WI38 (cell line): ENCODE results near the gene GLIS2.

Experiments
- H3K4me3 ChIP-seq: 2 replicates; pipeline ENCODE4 v1.5.1; 2011; ENCODE audit warnings: low read depth, mild to moderate bottlenecking, control low read depth, low read length
- TF ChIP-seq, protein P1 (sequence below): IDR thresholded peaks from 2 replicates; pipeline ENCODE4 v1.5.1; 2012; ENCODE audit warnings: low read depth, mild to moderate bottlenecking, control low read depth, low read length

GLIS2 gene

DNA sequence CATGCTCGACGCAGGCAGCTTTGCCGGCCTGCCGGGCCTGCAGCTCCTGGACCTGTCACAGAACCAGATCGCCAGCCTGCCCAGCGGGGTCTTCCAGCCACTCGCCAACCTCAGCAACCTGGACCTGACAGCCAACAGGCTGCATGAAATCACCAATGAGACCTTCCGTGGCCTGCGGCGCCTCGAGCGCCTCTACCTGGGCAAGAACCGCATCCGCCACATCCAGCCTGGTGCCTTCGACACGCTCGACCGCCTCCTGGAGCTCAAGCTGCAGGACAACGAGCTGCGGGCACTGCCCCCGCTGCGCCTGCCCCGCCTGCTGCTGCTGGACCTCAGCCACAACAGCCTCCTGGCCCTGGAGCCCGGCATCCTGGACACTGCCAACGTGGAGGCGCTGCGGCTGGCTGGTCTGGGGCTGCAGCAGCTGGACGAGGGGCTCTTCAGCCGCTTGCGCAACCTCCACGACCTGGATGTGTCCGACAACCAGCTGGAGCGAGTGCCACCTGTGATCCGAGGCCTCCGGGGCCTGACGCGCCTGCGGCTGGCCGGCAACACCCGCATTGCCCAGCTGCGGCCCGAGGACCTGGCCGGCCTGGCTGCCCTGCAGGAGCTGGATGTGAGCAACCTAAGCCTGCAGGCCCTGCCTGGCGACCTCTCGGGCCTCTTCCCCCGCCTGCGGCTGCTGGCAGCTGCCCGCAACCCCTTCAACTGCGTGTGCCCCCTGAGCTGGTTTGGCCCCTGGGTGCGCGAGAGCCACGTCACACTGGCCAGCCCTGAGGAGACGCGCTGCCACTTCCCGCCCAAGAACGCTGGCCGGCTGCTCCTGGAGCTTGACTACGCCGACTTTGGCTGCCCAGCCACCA lies 65.4 kb downstream of the GLIS2 start:
- no peak overlapping the region for H3K4me3 ChIP-seq
- TF ChIP-seq, protein P1, sequence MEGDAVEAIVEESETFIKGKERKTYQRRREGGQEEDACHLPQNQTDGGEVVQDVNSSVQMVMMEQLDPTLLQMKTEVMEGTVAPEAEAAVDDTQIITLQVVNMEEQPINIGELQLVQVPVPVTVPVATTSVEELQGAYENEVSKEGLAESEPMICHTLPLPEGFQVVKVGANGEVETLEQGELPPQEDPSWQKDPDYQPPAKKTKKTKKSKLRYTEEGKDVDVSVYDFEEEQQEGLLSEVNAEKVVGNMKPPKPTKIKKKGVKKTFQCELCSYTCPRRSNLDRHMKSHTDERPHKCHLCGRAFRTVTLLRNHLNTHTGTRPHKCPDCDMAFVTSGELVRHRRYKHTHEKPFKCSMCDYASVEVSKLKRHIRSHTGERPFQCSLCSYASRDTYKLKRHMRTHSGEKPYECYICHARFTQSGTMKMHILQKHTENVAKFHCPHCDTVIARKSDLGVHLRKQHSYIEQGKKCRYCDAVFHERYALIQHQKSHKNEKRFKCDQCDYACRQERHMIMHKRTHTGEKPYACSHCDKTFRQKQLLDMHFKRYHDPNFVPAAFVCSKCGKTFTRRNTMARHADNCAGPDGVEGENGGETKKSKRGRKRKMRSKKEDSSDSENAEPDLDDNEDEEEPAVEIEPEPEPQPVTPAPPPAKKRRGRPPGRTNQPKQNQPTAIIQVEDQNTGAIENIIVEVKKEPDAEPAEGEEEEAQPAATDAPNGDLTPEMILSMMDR: no peak

DNA sequence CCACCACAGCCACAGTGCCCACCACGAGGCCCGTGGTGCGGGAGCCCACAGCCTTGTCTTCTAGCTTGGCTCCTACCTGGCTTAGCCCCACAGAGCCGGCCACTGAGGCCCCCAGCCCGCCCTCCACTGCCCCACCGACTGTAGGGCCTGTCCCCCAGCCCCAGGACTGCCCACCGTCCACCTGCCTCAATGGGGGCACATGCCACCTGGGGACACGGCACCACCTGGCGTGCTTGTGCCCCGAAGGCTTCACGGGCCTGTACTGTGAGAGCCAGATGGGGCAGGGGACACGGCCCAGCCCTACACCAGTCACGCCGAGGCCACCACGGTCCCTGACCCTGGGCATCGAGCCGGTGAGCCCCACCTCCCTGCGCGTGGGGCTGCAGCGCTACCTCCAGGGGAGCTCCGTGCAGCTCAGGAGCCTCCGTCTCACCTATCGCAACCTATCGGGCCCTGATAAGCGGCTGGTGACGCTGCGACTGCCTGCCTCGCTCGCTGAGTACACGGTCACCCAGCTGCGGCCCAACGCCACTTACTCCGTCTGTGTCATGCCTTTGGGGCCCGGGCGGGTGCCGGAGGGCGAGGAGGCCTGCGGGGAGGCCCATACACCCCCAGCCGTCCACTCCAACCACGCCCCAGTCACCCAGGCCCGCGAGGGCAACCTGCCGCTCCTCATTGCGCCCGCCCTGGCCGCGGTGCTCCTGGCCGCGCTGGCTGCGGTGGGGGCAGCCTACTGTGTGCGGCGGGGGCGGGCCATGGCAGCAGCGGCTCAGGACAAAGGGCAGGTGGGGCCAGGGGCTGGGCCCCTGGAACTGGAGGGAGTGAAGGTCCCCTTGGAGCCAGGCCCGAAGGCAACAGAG lies 66.3 kb downstream of the GLIS2 start:
- H3K4me3 ChIP-seq: no peak overlapping the region
- TF ChIP-seq, protein P1: no peak

DNA sequence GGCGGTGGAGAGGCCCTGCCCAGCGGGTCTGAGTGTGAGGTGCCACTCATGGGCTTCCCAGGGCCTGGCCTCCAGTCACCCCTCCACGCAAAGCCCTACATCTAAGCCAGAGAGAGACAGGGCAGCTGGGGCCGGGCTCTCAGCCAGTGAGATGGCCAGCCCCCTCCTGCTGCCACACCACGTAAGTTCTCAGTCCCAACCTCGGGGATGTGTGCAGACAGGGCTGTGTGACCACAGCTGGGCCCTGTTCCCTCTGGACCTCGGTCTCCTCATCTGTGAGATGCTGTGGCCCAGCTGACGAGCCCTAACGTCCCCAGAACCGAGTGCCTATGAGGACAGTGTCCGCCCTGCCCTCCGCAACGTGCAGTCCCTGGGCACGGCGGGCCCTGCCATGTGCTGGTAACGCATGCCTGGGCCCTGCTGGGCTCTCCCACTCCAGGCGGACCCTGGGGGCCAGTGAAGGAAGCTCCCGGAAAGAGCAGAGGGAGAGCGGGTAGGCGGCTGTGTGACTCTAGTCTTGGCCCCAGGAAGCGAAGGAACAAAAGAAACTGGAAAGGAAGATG lies 67.0 kb downstream of the GLIS2 start:
- TF ChIP-seq, protein P1: no peak
- H3K4me3 ChIP-seq: no peak overlapping the region

DNA sequence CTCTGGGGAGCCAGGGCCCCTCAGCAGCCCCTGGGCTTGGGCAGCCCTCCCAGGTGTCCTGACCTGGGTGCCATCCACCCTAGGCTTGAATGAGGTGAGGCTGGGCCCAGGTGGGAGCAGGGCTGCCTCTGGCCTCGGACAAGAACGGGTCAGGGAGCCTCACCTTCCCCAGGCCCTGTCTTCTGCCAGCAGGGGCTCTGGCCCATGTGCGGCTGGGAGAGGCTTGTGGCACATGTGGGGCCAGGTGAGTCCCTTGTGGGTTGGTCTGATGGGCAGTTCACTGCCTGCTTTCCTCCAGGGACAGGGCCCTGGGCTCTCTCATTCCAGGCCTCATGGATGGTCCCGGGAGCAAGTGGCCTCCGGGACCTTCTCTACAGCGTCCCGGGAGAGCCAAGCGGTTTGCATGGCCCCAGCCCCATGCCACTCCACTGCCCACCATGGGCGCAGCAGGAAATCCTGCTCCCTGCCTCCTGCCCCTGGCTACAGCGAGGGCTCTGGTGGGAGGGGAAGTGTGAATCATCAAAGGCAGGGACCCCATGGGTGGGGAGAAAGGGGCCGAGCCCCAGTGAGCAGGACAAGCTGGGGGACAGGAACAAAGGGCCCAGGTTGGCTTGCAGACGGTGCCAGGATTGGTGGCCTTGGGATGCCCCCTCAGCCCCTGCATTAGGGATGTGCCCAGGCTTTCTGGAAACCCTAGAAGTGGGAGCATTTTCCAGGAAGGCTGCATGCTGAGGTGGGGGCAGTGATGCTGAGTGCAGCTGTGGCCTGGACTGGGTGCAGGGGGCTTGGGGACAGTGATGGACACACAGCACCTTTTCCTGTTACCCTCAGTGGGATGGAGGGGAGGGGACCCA lies 68.0 kb downstream of the GLIS2 start:
- TF ChIP-seq, protein P1: no peak
- H3K4me3 ChIP-seq: no peak overlapping the region

DNA sequence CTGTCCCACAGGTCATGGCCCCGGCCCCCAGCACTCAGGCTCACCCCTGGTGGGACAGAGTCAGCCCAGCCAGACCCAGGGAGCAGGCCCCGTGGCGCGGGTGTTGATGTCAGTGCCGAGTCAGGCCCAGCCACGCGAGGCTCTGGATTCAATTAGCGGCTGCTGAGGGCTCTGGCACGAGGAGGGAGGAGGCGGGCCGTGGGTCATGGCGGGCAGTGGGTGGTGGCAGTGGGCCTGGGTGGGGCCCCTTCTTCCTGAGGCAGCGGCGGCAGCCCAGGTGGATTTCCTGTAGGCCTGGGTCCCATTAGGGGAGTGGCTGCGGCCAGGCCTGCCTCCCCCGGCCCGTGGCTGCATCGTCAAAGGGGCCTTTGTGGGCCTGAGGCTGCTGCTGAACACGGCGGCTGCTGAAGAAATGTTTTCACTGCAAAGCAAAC lies 68.7 kb downstream of the GLIS2 start:
- H3K4me3 ChIP-seq: no peak overlapping the region
- TF ChIP-seq, protein P1: no peak

DNA sequence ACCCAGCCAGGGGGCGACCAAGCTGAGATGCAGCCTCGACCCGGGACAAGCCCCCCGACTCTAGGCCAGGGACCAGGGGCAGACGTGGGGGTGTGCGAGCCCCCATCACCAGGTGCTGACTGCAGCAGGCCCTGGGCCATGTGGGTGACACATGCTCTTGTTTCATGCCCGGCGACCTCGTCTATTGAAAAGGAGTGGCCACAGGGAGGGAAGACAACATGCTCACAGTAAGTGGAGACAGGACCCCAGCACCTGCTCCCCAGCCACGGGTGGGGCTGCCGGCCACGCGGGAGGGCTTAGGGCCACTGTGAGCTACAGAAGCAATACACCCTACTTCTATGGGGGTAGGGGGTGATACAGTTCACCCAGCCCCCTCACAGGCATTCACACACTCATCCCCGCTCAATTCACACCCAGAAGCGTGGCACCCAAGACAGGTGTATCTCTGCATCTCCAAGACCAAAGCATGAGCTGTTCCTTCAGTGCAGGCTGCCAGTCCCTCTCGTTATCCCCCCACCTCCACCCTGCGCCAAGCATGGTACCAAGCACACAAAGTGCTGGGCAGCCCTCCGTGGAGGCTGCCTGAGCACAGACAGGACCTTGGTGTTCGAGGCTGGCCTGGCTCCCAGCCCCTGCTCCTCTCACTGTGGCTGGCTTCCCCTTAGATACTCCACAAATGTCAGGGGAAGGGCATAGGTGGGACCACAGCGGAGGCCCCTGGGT lies 69.4 kb downstream of the GLIS2 start:
- TF ChIP-seq, protein P1: no peak
- H3K4me3 ChIP-seq: no peak overlapping the region
